ENCODE data around the gene PECR. TPM values are rescaled to one million over a fixed set of nuclear protein-coding genes. Genes with fewer than 3 reads are reported as not detected.

PECR gene
- total and polyA plus RNA-seq, 2 of the 13 experiments (the other 11 are each of a cell fraction or from before 2014, with no cell fraction given), result 151 to 153 TPM

- TF ChIP-seq, protein P1, sequence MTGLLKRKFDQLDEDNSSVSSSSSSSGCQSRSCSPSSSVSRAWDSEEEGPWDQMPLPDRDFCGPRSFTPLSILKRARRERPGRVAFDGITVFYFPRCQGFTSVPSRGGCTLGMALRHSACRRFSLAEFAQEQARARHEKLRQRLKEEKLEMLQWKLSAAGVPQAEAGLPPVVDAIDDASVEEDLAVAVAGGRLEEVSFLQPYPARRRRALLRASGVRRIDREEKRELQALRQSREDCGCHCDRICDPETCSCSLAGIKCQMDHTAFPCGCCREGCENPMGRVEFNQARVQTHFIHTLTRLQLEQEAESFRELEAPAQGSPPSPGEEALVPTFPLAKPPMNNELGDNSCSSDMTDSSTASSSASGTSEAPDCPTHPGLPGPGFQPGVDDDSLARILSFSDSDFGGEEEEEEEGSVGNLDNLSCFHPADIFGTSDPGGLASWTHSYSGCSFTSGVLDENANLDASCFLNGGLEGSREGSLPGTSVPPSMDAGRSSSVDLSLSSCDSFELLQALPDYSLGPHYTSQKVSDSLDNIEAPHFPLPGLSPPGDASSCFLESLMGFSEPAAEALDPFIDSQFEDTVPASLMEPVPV (CRISPR knock-in tag; IDR thresholded peaks at IDR 0.05), result no peak
- TF ChIP-seq CTCF (CRISPR knock-in tag; IDR thresholded peaks at IDR 0.05), result no peak
- no peak for TF ChIP-seq ZNF567 (CRISPR knock-in tag; IDR thresholded peaks at IDR 0.05; ENCODE audit: borderline replicate concordance)
- no peak for TF ChIP-seq ZNF788 (CRISPR knock-in tag; IDR thresholded peaks at IDR 0.05; ENCODE audit: borderline replicate concordance)
- TF ChIP-seq SNAI1 (CRISPR knock-in tag; IDR thresholded peaks at IDR 0.05; ENCODE audit: borderline replicate concordance), result peak; percentile 53; the same call in 1 of the 2 replicates
- TF ChIP-seq MAFF (IDR thresholded peaks at IDR 0.05; ENCODE audit: low read depth, low read length), result no peak
- TF ChIP-seq GTF3A (CRISPR knock-in tag; conservative IDR thresholded peaks at IDR 0.05), result no peak
- TF ChIP-seq, protein P2, sequence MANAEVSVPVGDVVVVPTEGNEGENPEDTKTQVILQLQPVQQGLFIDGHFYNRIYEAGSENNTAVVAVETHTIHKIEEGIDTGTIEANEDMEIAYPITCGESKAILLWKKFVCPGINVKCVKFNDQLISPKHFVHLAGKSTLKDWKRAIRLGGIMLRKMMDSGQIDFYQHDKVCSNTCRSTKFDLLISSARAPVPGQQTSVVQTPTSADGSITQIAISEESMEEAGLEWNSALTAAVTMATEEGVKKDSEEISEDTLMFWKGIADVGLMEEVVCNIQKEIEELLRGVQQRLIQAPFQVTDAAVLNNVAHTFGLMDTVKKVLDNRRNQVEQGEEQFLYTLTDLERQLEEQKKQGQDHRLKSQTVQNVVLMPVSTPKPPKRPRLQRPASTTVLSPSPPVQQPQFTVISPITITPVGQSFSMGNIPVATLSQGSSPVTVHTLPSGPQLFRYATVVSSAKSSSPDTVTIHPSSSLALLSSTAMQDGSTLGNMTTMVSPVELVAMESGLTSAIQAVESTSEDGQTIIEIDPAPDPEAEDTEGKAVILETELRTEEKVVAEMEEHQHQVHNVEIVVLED (CRISPR knock-in tag; IDR thresholded peaks at IDR 0.05; ENCODE audit: borderline replicate concordance), result no peak
- TF ChIP-seq ARNT2 (CRISPR knock-in tag; IDR thresholded peaks at IDR 0.05; ENCODE audit: low read depth), result no peak
- no peak for TF ChIP-seq MIXL1 (CRISPR knock-in tag; IDR thresholded peaks at IDR 0.05)
- TF ChIP-seq ZNF318 (CRISPR knock-in tag; IDR thresholded peaks at IDR 0.05), result no peak
- 0 out of 2 replicates have a peak, but pooled peaks have one; percentile 28 for TF ChIP-seq ISL2 (CRISPR knock-in tag; IDR thresholded peaks at IDR 0.05)
Measured at GRCh38 chr2:216082117-216082711, 605 bp upstream of the PECR start (continued).
